Hepatocyte (in vitro differentiated cells): ENCODE results near the gene EMC1. TPM values are rescaled to one million over a fixed set of nuclear protein-coding genes. Genes with fewer than 3 reads are reported as not detected.
"Not testable (repeated sequence)": the region's sequence is repeated elsewhere in the genome, so short reads cannot be mapped to it uniquely, and the experiment has no call there.

Experiments used
- DNase-seq: peaks from one replicate; pipeline ENCODE4 v3.0.0-alpha.2; 2016; ENCODE audit warnings: low spot score
- H2AFZ ChIP-seq: fragments of 200-600 bp; sonication (generic); 2 replicates; pipeline ENCODE4 v1.6.0; 2016; ENCODE audit warnings: antibody characterized with exemption, mild to moderate bottlenecking
- H3K27ac ChIP-seq: fragments of 200-600 bp; sonication (generic); 2 replicates; pipeline ENCODE4 v1.5.1; 2016; ENCODE audit warnings: mild to moderate bottlenecking
- H3K27me3 ChIP-seq: fragments of 200-600 bp; sonication (generic); 2 replicates; pipeline ENCODE4 v1.6.1; 2016
- H3K36me3 ChIP-seq: fragments of 200-600 bp; sonication (generic); replicated peaks from 2 replicates; pipeline ENCODE4 v1.5.1; 2016; ENCODE audit warnings: low read depth; ENCODE audit not compliant: insufficient read depth
- H3K4me1 ChIP-seq: fragments of 200-600 bp; sonication (generic); 2 replicates; pipeline ENCODE4 v1.5.1; 2016; ENCODE audit warnings: mild to moderate bottlenecking, moderate library complexity; ENCODE audit not compliant: insufficient read depth
- H3K4me2 ChIP-seq: fragments of 200-600 bp; sonication (generic); 2 replicates; pipeline ENCODE4 v1.6.0; 2016
- H3K4me3 ChIP-seq: fragments of 200-600 bp; sonication (generic); 2 replicates; pipeline ENCODE4 v1.5.1; 2016; ENCODE audit warnings: mild to moderate bottlenecking
- H3K79me2 ChIP-seq: fragments of 200-600 bp; sonication (generic); 2 replicates; pipeline ENCODE4 v1.6.0; 2017; ENCODE audit warnings: mild to moderate bottlenecking
- H3K9me2 ChIP-seq: fragments of 200-600 bp; sonication (generic); replicated peaks from 2 replicates; pipeline ENCODE4 v1.6.0; 2017; ENCODE audit warnings: mild to moderate bottlenecking; ENCODE audit not compliant: insufficient read depth
- H3K9me3 ChIP-seq: fragments of 200-600 bp; sonication (generic); 2 replicates; pipeline ENCODE4 v1.5.1; 2016; ENCODE audit warnings: low read depth, mild to moderate bottlenecking
- H4K20me1 ChIP-seq: fragments of 200-600 bp; sonication (generic); 2 replicates; pipeline ENCODE4 v1.6.0; 2016; ENCODE audit warnings: mild to moderate bottlenecking; ENCODE audit not compliant: insufficient read depth, poor library complexity, severe bottlenecking
- EZH2 ChIP-seq: fragments of 200-600 bp; sonication (generic); IDR thresholded peaks from 2 replicates; pipeline ENCODE4 v1.6.1; 2016; ENCODE audit warnings: antibody characterized with exemption, mild to moderate bottlenecking, borderline replicate concordance
- EZH2phosphoT487 ChIP-seq: fragments of 200-600 bp; sonication (generic); IDR thresholded peaks from one replicate; pipeline ENCODE4 v1.6.1; 2018; ENCODE audit warnings: antibody characterized with exemption, mild to moderate bottlenecking, low read depth, moderate library complexity; ENCODE audit not compliant: unreplicated experiment, severe bottlenecking
- WGBS: methylation state at CpG from one replicate; pipeline ENCODE4 v1.1.6; 2016; ENCODE audit warnings: low lambda C conversion rate; ENCODE audit errors: missing lambda C conversion rate; 5-methylcytosine and 5-hydroxymethylcytosine counted together
- polyA plus RNA-seq: library from polyadenylated mRNA; unstranded; fragments of >200 nt; fragmentation: Nextera tagmentation; extraction: Ambion mirVana; gene quantifications from 2 replicates; pipeline ENCODE4 v1.2.1, GENCODE V29; 2016
- total RNA-seq: library from RNA; depleted of rRNA; stranded (reverse); fragments of >200 nt; gene quantifications from 2 replicates; pipeline ENCODE4 v1.2.3, GENCODE V29; 2014
- TF ChIP-seq, protein P1 (sequence below): fragments of 200-600 bp; sonication (generic); IDR thresholded peaks from 2 replicates; pipeline ENCODE4 v1.5.1; 2016; ENCODE audit warnings: antibody characterized with exemption, mild to moderate bottlenecking; ENCODE audit not compliant: poor library complexity

Gene EMC1
- total and polyA plus RNA-seq, 2 experiments from 2014 or later: 33.2 to 35.8 TPM

DNA sequence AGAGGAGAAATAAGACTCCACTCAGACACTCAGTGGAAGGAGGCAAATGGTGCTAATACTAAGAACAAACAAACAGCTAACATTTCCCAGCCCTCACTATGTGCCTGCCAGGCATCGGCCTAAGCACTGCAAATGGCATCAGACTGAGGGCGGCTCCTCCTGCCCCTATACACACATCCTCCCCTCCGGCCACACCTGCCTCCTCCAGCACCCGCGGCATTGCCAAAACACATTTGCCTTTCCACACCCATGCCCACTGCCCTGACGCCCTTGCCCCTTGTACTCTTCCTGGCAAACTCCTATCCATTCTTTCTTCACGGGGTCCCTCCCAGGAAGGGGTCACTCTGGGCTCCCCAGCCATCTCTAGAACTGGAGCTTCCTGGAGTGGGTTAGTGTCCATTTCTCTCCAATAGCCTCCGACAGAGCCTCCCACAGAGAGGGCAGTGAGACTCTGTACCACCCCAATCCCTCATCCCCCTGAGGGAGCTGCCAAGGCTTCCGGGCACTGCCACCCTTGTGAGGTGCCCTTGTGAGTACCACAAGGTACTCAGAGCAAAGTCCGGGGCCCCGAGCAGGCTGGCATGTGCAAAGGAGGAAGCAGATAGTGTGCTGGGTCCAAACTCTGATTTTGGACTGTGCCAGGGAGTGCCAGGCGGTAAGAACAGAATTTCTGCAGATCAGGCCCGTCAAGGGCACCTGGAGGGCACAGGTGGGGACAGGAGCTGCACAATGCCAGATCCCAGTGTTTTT is 36.3 kb upstream of the EMC1 start:
- TF ChIP-seq, protein P1, sequence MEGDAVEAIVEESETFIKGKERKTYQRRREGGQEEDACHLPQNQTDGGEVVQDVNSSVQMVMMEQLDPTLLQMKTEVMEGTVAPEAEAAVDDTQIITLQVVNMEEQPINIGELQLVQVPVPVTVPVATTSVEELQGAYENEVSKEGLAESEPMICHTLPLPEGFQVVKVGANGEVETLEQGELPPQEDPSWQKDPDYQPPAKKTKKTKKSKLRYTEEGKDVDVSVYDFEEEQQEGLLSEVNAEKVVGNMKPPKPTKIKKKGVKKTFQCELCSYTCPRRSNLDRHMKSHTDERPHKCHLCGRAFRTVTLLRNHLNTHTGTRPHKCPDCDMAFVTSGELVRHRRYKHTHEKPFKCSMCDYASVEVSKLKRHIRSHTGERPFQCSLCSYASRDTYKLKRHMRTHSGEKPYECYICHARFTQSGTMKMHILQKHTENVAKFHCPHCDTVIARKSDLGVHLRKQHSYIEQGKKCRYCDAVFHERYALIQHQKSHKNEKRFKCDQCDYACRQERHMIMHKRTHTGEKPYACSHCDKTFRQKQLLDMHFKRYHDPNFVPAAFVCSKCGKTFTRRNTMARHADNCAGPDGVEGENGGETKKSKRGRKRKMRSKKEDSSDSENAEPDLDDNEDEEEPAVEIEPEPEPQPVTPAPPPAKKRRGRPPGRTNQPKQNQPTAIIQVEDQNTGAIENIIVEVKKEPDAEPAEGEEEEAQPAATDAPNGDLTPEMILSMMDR: no peak
- no peak for TF ChIP-seq EZH2
- TF ChIP-seq EZH2phosphoT487: no peak
- Histone ChIP-seq H2AFZ (no peak overlapping the region), H3K4me2 (no peak overlapping the region), H3K27me3 (no peaks in the 10 kb centered on the region), H3K27ac (no peak overlapping the region), H3K4me1 (no peaks in the 10 kb centered on the region), H3K9me3 (peaks cover 3% of the 10 kb centered on the region), H3K36me3 (no peaks in the 10 kb centered on the region), H3K79me2 (no peaks in the 10 kb centered on the region), H3K9me2 (no peaks in the 10 kb centered on the region), H3K4me3 (no peak overlapping the region), H4K20me1 (no peaks in the 10 kb centered on the region)
- DNase-seq: no peak
- WGBS: 97% methylated on average over 13 of the region's 13 CpGs

DNA sequence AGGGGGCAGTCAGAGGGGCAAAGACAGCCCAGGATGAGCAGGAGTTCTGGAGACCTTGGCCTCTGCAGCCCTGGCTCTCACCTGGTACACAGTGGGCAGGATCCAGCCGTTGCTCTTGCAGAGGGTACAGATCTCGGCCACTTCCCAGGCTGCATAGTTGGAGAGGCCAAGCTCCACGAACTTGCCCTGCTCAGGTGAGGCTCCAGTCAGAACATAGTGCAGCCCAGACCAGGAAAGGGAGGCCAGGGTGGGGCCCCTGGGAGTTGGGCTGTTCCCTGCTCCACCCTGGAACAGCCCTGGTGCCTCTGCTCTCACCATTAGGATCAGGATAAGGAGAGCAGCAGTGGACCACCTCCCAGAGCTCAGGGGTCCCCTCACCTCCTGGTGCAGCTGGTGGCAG is 34.5 kb upstream of the EMC1 start:
- H3K9me3 ChIP-seq, DNase-seq, H3K9me2 ChIP-seq, H3K27ac ChIP-seq, H4K20me1 ChIP-seq, H2AFZ ChIP-seq, H3K4me1 ChIP-seq, H3K79me2 ChIP-seq, H3K4me3 ChIP-seq, H3K36me3 ChIP-seq, H3K27me3 ChIP-seq, H3K4me2 ChIP-seq: not testable (repeated sequence)
- 90% methylated on average over 3 of the region's 3 CpGs for WGBS

DNA sequence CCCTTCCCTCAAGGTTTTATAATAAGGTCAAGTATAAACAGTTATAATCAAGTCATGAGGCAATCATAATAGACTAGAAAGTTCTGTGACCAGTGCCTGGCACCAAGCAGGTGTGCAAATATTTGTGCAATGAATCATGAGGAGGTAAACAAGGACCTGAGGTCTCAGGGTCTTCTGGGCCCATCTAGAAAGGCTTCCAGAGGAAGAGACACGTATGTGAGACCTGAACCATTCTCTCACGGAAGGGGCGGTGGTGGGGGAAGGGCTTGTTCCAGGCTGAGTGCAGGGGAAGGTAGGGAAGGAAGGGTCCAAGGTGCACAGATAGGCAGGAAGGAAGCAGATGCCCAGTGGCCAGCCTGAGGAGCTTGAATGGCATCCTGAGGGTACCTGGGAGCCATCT is 34.0 kb upstream of the EMC1 start:
- not testable (repeated sequence) for H3K27me3 ChIP-seq, H3K9me2 ChIP-seq, H3K4me3 ChIP-seq, H2AFZ ChIP-seq, H3K79me2 ChIP-seq, H3K9me3 ChIP-seq, H3K4me1 ChIP-seq, DNase-seq, H4K20me1 ChIP-seq, H3K4me2 ChIP-seq, H3K36me3 ChIP-seq
- 69% methylated on average over 2 of the region's 3 CpGs for WGBS
- peak overlapping the region; percentile 31 for H3K27ac ChIP-seq

DNA sequence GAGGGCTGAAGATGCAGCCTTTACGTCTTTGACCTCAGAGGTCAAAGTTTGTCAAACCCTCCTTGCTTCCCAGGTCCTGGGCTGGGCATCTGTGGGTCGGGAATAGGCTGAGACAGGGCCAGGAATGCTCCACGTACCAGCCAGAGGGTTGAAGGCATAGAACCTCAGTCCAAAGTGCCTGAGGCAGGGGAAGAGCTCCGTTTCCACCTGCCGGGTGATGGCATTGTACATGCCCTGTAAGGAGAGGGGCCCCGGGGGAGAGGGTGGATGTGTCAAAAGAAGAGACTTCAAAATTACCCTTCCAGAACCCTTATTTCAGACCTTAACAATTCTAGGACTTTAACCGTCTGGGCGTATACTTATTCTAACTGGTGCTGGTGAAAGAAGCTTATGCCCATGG is 33.6 kb upstream of the EMC1 start:
- Histone ChIP-seq H2AFZ (no peak overlapping the region), H3K27ac (peak overlapping the region; percentile 31), H4K20me1 (no peaks in the 10 kb centered on the region), H3K4me2 (no peak overlapping the region), H3K27me3 (no peaks in the 10 kb centered on the region), H3K79me2 (no peaks in the 10 kb centered on the region), H3K36me3 (no peaks in the 10 kb centered on the region), H3K4me1 (no peaks in the 10 kb centered on the region), H3K9me2 (no peaks in the 10 kb centered on the region), H3K4me3 (no peak overlapping the region), H3K9me3 (no peaks in the 10 kb centered on the region)
- no peak for DNase-seq
- WGBS: 89% methylated on average over 8 of the region's 8 CpGs
- no peak for TF ChIP-seq EZH2
- TF ChIP-seq EZH2phosphoT487: no peak
- TF ChIP-seq, protein P1: no peak
